DOHH2 (cell line): ENCODE results near the gene MDFI.

Experiments used
- EZH2phosphoT487 ChIP-seq: fragments of 200-600 bp; sonication (generic); IDR thresholded peaks from 2 replicates; pipeline ENCODE4 v1.6.1; 2017; ENCODE audit warnings: borderline replicate concordance, mild to moderate bottlenecking, antibody characterized with exemption, low read length, moderate library complexity, mixed read lengths
- TF ChIP-seq, protein P1 (sequence below): fragments of 200-600 bp; sonication (generic); IDR thresholded peaks from one replicate; pipeline ENCODE4 v1.5.1; 2014; ENCODE audit warnings: antibody characterized with exemption, mild to moderate bottlenecking, low read depth, low read length; ENCODE audit not compliant: poor library complexity, severe bottlenecking

DNA sequence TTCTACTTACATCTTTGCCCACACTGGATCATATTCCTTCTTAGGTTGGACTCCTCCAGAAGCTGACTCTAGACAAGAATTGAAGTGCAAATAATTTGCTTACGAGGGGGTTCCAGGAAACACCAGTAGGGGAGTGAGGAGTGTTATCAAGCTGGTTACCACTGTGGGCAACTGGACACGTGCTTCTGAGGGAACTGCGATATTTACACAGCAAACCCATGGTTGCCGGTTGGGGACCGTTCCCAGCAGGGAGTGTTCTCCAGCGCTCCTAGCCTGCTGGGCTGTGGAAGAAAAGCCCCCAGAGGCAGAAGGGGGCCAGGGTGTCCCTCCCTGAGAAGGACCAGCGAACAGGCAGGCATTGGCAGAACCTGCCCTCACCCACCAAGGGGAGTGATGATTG, 21.7 kb downstream of the MDFI start:
- TF ChIP-seq, protein P1, sequence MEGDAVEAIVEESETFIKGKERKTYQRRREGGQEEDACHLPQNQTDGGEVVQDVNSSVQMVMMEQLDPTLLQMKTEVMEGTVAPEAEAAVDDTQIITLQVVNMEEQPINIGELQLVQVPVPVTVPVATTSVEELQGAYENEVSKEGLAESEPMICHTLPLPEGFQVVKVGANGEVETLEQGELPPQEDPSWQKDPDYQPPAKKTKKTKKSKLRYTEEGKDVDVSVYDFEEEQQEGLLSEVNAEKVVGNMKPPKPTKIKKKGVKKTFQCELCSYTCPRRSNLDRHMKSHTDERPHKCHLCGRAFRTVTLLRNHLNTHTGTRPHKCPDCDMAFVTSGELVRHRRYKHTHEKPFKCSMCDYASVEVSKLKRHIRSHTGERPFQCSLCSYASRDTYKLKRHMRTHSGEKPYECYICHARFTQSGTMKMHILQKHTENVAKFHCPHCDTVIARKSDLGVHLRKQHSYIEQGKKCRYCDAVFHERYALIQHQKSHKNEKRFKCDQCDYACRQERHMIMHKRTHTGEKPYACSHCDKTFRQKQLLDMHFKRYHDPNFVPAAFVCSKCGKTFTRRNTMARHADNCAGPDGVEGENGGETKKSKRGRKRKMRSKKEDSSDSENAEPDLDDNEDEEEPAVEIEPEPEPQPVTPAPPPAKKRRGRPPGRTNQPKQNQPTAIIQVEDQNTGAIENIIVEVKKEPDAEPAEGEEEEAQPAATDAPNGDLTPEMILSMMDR, result no peak
- no peak for TF ChIP-seq EZH2phosphoT487
